Measurements from ENCODE around the gene BAK1.

BAK1 gene

DNA sequence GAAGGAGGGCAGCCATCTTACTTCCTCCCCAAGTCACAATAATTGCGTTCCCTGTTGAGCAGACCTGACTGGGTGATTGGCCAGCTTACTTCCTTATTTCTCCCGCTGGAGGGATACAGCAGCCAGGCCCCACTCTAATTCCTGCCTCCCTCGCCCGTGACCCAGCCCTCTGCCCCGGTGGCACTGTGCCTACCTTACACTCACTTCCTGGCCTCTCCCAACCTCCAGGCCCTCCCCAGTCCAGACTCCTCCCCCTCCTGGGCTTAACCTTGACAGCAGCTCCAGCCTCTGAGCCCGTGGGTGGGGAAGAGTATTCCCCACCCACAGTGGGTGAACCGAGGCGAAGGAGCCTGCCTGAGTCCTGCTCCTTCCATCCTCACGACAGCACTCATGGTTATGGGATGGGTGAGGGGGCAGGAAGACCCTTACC lies 3.0 kb downstream of the BAK1 start:
- Histone ChIP-seq H3K9me2 (ENCODE audit: low read depth, low read length) (no peaks in the 10 kb centered on the region), H4K20me1 (ENCODE audit: insufficient read depth, low read length) (no peaks in the 10 kb centered on the region), H3K27me3 (ENCODE audit: insufficient read depth, low read length) (no peaks in the 10 kb centered on the region), H3K4me1 (ENCODE audit: insufficient read depth, low read length, severe bottlenecking) (peaks cover 27% of the 10 kb centered on the region), H3K4me3 (ENCODE audit: low read depth, low read length, poor library complexity, severe bottlenecking) (no peak overlapping the region), H3K79me2 (ENCODE audit: insufficient read depth, low read length) (peaks cover 7% of the 10 kb centered on the region), H3K9me3 (ENCODE audit: low read length) (no peaks in the 10 kb centered on the region), H3K4me2 (ENCODE audit: low read length) (no peak overlapping the region), H3F3A (ENCODE audit: insufficient read depth, low read length) (no peaks in the 10 kb centered on the region), H2AFZ (ENCODE audit: low read length) (no peak overlapping the region), H3K36me3 (ENCODE audit: insufficient read depth, low read length) (peaks cover 34% of the 10 kb centered on the region; the same call in 1 of the 2 replicates), H3K27ac (ENCODE audit: low read depth, low read length, poor library complexity, severe bottlenecking) (peak overlapping the region; percentile 83), H3K9ac (ENCODE audit: low read length) (no peak overlapping the region)
- TF ChIP-seq EZH2 (IDR thresholded peaks at IDR 0.05; ENCODE audit: borderline replicate concordance, low read length) = no peak
- TF ChIP-seq, protein P1, sequence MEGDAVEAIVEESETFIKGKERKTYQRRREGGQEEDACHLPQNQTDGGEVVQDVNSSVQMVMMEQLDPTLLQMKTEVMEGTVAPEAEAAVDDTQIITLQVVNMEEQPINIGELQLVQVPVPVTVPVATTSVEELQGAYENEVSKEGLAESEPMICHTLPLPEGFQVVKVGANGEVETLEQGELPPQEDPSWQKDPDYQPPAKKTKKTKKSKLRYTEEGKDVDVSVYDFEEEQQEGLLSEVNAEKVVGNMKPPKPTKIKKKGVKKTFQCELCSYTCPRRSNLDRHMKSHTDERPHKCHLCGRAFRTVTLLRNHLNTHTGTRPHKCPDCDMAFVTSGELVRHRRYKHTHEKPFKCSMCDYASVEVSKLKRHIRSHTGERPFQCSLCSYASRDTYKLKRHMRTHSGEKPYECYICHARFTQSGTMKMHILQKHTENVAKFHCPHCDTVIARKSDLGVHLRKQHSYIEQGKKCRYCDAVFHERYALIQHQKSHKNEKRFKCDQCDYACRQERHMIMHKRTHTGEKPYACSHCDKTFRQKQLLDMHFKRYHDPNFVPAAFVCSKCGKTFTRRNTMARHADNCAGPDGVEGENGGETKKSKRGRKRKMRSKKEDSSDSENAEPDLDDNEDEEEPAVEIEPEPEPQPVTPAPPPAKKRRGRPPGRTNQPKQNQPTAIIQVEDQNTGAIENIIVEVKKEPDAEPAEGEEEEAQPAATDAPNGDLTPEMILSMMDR (IDR thresholded peaks at IDR 0.05; ENCODE audit: low read length) = no peak

- no peaks in the 10 kb centered on the region for H3K9me3 ChIP-seq (ENCODE audit: low read length)
- no peaks in the 10 kb centered on the region for H3K27me3 ChIP-seq (ENCODE audit: insufficient read depth, low read length)
- H4K20me1 ChIP-seq (ENCODE audit: insufficient read depth, low read length) = no peaks in the 10 kb centered on the region
- peaks cover 31% of the 10 kb centered on the region for H3K4me1 ChIP-seq (ENCODE audit: insufficient read depth, low read length, severe bottlenecking)
- H3K79me2 ChIP-seq (ENCODE audit: insufficient read depth, low read length) = peaks cover 7% of the 10 kb centered on the region
- no peak for TF ChIP-seq EZH2 (IDR thresholded peaks at IDR 0.05; ENCODE audit: borderline replicate concordance, low read length)
- TF ChIP-seq, protein P1 (IDR thresholded peaks at IDR 0.05; ENCODE audit: low read length) = no peak
- no peaks in the 10 kb centered on the region for H3F3A ChIP-seq (ENCODE audit: insufficient read depth, low read length)
- H2AFZ ChIP-seq (ENCODE audit: low read length) = no peak overlapping the region
- no peaks in the 10 kb centered on the region for H3K9me2 ChIP-seq (ENCODE audit: low read depth, low read length)
- no peak overlapping the region for H3K27ac ChIP-seq (ENCODE audit: low read depth, low read length, poor library complexity, severe bottlenecking)
- no peak overlapping the region for H3K9ac ChIP-seq (ENCODE audit: low read length)
- no peak overlapping the region for H3K4me3 ChIP-seq (ENCODE audit: low read depth, low read length, poor library complexity, severe bottlenecking)
- peaks cover 37% of the 10 kb centered on the region; the same call in 1 of the 2 replicates for H3K36me3 ChIP-seq (ENCODE audit: insufficient read depth, low read length)
- H3K4me2 ChIP-seq (ENCODE audit: low read length) = no peak overlapping the region
Observed at GRCh38 chr6:33576668-33577067, 3.4 kb downstream of the BAK1 start.

DNA sequence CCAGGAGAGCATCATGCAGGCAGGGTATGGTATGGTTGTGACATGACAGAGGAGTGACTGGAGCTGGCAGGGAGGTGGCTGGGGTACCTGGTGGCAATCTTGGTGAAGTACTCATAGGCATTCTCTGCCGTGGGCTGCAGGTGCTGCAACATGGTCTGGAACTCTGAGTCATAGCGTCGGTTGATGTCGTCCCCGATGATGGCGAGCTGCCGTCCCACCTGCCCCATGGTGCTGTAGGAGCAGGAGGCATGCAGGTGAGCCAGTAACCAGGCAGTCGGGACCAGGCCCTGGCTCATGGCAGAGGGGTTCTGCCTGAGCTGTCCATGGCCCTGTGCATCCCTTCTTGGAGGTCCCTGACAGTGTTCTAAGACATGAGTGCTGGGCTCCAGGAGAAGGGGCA lies 4.9 kb downstream of the BAK1 start:
- H3K4me2 ChIP-seq (ENCODE audit: low read length) = no peak overlapping the region
- no peak overlapping the region for H2AFZ ChIP-seq (ENCODE audit: low read length)
- no peaks in the 10 kb centered on the region for H3F3A ChIP-seq (ENCODE audit: insufficient read depth, low read length)
- TF ChIP-seq, protein P1 (IDR thresholded peaks at IDR 0.05; ENCODE audit: low read length) = no peak
- no peak for TF ChIP-seq EZH2 (IDR thresholded peaks at IDR 0.05; ENCODE audit: borderline replicate concordance, low read length)
- H4K20me1 ChIP-seq (ENCODE audit: insufficient read depth, low read length) = no peaks in the 10 kb centered on the region
- no peaks in the 10 kb centered on the region for H3K9me3 ChIP-seq (ENCODE audit: low read length)
- no peak overlapping the region for H3K27ac ChIP-seq (ENCODE audit: low read depth, low read length, poor library complexity, severe bottlenecking)
- no peak overlapping the region for H3K4me3 ChIP-seq (ENCODE audit: low read depth, low read length, poor library complexity, severe bottlenecking)
- H3K79me2 ChIP-seq (ENCODE audit: insufficient read depth, low read length) = peaks cover 7% of the 10 kb centered on the region
- no peaks in the 10 kb centered on the region for H3K9me2 ChIP-seq (ENCODE audit: low read depth, low read length)
- no peaks in the 10 kb centered on the region for H3K27me3 ChIP-seq (ENCODE audit: insufficient read depth, low read length)
- H3K36me3 ChIP-seq (ENCODE audit: insufficient read depth, low read length) = peaks cover 37% of the 10 kb centered on the region; the same call in 1 of the 2 replicates
- H3K9ac ChIP-seq (ENCODE audit: low read length) = no peak overlapping the region
- H3K4me1 ChIP-seq (ENCODE audit: insufficient read depth, low read length, severe bottlenecking) = peaks cover 39% of the 10 kb centered on the region

Data from OCI-LY1 (cell line).